Left ventricle myocardium superior (tissue), 1 donor: ENCODE data around the gene GPHA2. TPM values are rescaled to one million over a fixed set of nuclear protein-coding genes. Genes with fewer than 3 reads are reported as not detected.

Experiments
- ATAC-seq: fragments of 200-7000 bp; cut with Tn5 transposase; one replicate; pipeline ENCODE4 v1.9.1; 2020; ENCODE audit warnings: mild to moderate bottlenecking, moderate library complexity
- DNase-seq: peaks from one replicate; pipeline ENCODE4 v3.0.0-alpha.2; 2020
- intact Hi-C: fragments of 100-400 bp; cut with micrococcal nuclease; formaldehyde crosslinking; loops from one replicate; pipeline ENCODE4 v1.11.0; 2022
- total RNA-seq: library from RNA; stranded (reverse); fragmentation: NEBNext Ultra II Directional; extraction: Animal tissue kit (Norgen Biotek cat#: 25700); gene quantifications from one replicate; pipeline ENCODE4 v1.2.1, GENCODE V29; 2021
- donor health status: DM: no; HTN: yes; CAD: no; lungs with severe emphysema.

The GPHA2 gene
- total RNA-seq, 1 donor from 2014 or later = not detected

GRCh38 chr11:64914123-64914522, 21.6 kb downstream of the GPHA2 start:
- ATAC-seq (no peak), DNase-seq (no peak)
- intact Hi-C loops = no loop called here

- DNase-seq (no peak), ATAC-seq (no peak)
- intact Hi-C loops = no loop called here
These were observed 22.4 kb downstream of the GPHA2 start for GRCh38 chr11:64913171-64913727.

- ATAC-seq (no peak), DNase-seq (no peak)
- intact Hi-C loops = no loop called here
These were observed 24.0 kb downstream of the GPHA2 start for GRCh38 chr11:64911689-64912088.

- DNase-seq = no peak
- no peak for ATAC-seq
- intact Hi-C loops = no loop called here
These were observed 24.6 kb downstream of the GPHA2 start for GRCh38 chr11:64911142-64911541.

GRCh38 chr11:64910451-64911093, 25.1 kb downstream of the GPHA2 start:
- DNase-seq = no peak
- intact Hi-C loops = no loop called here
- ATAC-seq = no peak

GRCh38 chr11:64909653-64910343, 25.9 kb downstream of the GPHA2 start:
- ATAC-seq (no peak), DNase-seq (peak; percentile 28)
- intact Hi-C loops = no loop called here

- DNase-seq = no peak
- intact Hi-C loops = no loop called here
- ATAC-seq = no peak
These were observed 26.9 kb downstream of the GPHA2 start for GRCh38 chr11:64908766-64909165.

GRCh38 chr11:64906314-64906635, 29.4 kb downstream of the GPHA2 start:
- DNase-seq = peak; percentile 19

GRCh38 chr11:64905516-64906313, 30.0 kb downstream of the GPHA2 start:
- ATAC-seq (no peak), DNase-seq (no peak)
- intact Hi-C loops = no loop called here

More at GRCh38 chr11:64906314-64906635, 29.4 kb downstream of the GPHA2 start:
- intact Hi-C loops = no loop called here
- ATAC-seq = no peak

- ATAC-seq = no peak
- intact Hi-C loops = no loop called here
These were observed 32.3 kb downstream of the GPHA2 start for GRCh38 chr11:64903291-64903833.

GRCh38 chr11:64902102-64902900, 33.4 kb downstream of the GPHA2 start:
- ATAC-seq (no peak), DNase-seq (no peak)
- intact Hi-C loops = no loop called here

More at GRCh38 chr11:64903291-64903833, 32.3 kb downstream of the GPHA2 start:
- no peak for DNase-seq

- ATAC-seq (no peak), DNase-seq (no peak)
- intact Hi-C loops = no loop called here
These were observed 34.9 kb downstream of the GPHA2 start for GRCh38 chr11:64900774-64901173.

GRCh38 chr11:64900263-64900678, 35.4 kb downstream of the GPHA2 start:
- intact Hi-C loops = no loop called here
- no peak for ATAC-seq
- no peak for DNase-seq

GRCh38 chr11:64898541-64898940, 37.2 kb downstream of the GPHA2 start:
- intact Hi-C loops = no loop called here
- ATAC-seq (no peak), DNase-seq (no peak)

- ATAC-seq (no peak), DNase-seq (no peak)
- intact Hi-C loops = no loop called here
These were observed 37.6 kb downstream of the GPHA2 start for GRCh38 chr11:64898076-64898445.

- intact Hi-C loops = no loop called here
- ATAC-seq (no peak), DNase-seq (no peak)
These were observed 38.2 kb downstream of the GPHA2 start for GRCh38 chr11:64897381-64898075.

- ATAC-seq (no peak), DNase-seq (no peak)
- intact Hi-C loops = no loop called here
These were observed 39.2 kb downstream of the GPHA2 start for GRCh38 chr11:64896448-64897022.
